OCI-LY1 (cell line): ENCODE data around the gene GFOD1.

Experiments used
- EZH2 ChIP-seq: fragments of 200-600 bp; sonication (generic), shearing (Covaris generic); IDR thresholded peaks from 2 replicates; pipeline ENCODE4 v1.8.0; 2017; ENCODE audit warnings: borderline replicate concordance, mixed run types, mild to moderate bottlenecking, antibody characterized with exemption, low read length, moderate library complexity, mixed read lengths
- TF ChIP-seq, protein P1 (sequence below): fragments of 200-600 bp; sonication (generic), shearing (Covaris generic); IDR thresholded peaks from 2 replicates; pipeline ENCODE4 v1.5.1; 2017; ENCODE audit warnings: mild to moderate bottlenecking, antibody characterized with exemption, low read length, moderate library complexity, mixed read lengths

DNA sequence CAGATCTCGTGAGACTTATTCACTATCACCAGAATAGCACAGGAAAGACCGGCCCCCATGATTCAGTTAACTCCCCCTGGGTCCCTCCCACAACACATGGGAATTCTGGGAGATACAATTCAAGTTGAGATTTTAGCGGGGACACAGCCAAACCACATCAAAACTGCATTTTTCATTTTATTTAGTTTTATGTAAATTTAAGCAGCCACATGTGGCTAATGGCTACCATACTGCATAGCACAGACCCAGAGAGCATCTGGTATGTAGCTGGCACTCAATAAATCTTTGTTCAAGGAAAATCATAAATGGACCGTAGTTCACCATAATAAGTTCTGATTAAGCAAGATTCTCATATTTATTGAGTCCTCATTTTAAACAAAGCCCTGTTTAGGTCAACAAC lies 15.3 kb downstream of the GFOD1 start:
- TF ChIP-seq, protein P1, sequence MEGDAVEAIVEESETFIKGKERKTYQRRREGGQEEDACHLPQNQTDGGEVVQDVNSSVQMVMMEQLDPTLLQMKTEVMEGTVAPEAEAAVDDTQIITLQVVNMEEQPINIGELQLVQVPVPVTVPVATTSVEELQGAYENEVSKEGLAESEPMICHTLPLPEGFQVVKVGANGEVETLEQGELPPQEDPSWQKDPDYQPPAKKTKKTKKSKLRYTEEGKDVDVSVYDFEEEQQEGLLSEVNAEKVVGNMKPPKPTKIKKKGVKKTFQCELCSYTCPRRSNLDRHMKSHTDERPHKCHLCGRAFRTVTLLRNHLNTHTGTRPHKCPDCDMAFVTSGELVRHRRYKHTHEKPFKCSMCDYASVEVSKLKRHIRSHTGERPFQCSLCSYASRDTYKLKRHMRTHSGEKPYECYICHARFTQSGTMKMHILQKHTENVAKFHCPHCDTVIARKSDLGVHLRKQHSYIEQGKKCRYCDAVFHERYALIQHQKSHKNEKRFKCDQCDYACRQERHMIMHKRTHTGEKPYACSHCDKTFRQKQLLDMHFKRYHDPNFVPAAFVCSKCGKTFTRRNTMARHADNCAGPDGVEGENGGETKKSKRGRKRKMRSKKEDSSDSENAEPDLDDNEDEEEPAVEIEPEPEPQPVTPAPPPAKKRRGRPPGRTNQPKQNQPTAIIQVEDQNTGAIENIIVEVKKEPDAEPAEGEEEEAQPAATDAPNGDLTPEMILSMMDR = no peak
- TF ChIP-seq EZH2 = no peak
